Measurements from ENCODE around the gene TTC9.

DNA sequence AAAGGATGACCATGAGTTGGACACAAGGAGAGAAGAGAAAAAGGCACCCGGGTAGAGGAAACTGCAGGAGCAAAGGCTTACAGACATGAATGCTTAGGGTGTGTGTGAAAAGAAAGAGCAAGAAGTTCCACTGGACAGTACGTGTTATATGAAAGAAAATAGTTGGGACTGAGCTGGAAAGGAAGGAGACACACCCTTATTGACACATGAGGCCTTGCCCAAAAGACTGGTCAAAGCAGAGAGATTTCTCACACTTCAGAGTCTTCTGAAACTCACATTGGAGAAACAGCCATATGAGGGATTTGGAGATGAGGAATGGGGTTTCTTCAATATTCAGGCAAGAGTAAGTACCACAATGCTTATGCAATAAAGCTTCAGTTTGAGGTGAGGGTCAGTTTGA is 56.0 kb downstream of the TTC9 start:
- TF ChIP-seq, protein P1, sequence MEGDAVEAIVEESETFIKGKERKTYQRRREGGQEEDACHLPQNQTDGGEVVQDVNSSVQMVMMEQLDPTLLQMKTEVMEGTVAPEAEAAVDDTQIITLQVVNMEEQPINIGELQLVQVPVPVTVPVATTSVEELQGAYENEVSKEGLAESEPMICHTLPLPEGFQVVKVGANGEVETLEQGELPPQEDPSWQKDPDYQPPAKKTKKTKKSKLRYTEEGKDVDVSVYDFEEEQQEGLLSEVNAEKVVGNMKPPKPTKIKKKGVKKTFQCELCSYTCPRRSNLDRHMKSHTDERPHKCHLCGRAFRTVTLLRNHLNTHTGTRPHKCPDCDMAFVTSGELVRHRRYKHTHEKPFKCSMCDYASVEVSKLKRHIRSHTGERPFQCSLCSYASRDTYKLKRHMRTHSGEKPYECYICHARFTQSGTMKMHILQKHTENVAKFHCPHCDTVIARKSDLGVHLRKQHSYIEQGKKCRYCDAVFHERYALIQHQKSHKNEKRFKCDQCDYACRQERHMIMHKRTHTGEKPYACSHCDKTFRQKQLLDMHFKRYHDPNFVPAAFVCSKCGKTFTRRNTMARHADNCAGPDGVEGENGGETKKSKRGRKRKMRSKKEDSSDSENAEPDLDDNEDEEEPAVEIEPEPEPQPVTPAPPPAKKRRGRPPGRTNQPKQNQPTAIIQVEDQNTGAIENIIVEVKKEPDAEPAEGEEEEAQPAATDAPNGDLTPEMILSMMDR (IDR thresholded peaks at IDR 0.05) = no peak
- TF ChIP-seq POLR2AphosphoS5 (IDR thresholded peaks at IDR 0.05) (no peak), POLR2A (IDR thresholded peaks at IDR 0.05) (no peak), EP300 (IDR thresholded peaks at IDR 0.05; ENCODE audit: low read depth) (no peak)

Measured in transverse colon (tissue), 4 donors.